Loucy (cell line): ENCODE results near the gene IL21R.

Experiments used
- CTCF ChIP-seq: fragments of 200-600 bp; sonication (generic); conservative IDR thresholded peaks from 2 replicates; pipeline ENCODE4 v1.5.1; 2014; ENCODE audit warnings: mild to moderate bottlenecking, antibody characterized with exemption, low read length
- EZH2phosphoT487 ChIP-seq: fragments of 200-600 bp; IDR thresholded peaks from 2 replicates; pipeline ENCODE4 v1.6.1; 2018; ENCODE audit warnings: antibody characterized with exemption, mild to moderate bottlenecking, moderate library complexity, borderline replicate concordance

- TF ChIP-seq CTCF (no peak), EZH2phosphoT487 (no peak)
These were observed 42.5 kb downstream of the IL21R start for GRCh38 chr16:27444470-27444869.
